Lower lobe of right lung (tissue), 2 donors: Measurements from ENCODE around the gene TIAM1. TPM values are rescaled to one million over a fixed set of nuclear protein-coding genes. Genes with fewer than 3 reads are reported as not detected.

Experiments used
- ATAC-seq, 2 donors: fragments of 200-7000 bp; cut with Tn5 transposase; one replicate each; pipeline ENCODE4 v1.9.1; 2020 to 2022; ENCODE audit warnings: mild to moderate bottlenecking in 2 of 2, moderate library complexity in 2 of 2
- DNase-seq: peaks from one replicate; pipeline ENCODE4 v3.0.0-alpha.2; 2020
- H3K27ac ChIP-seq: fragments of 200-600 bp; one replicate; pipeline ENCODE4 v1.8.0; 2022
- H3K27me3 ChIP-seq: fragments of 200-600 bp; one replicate; pipeline ENCODE4 v1.8.0; 2022; ENCODE audit warnings: low read depth
- H3K36me3 ChIP-seq: fragments of 200-600 bp; one replicate; pipeline ENCODE4 v1.8.0; 2022; ENCODE audit warnings: mild to moderate bottlenecking
- H3K4me1 ChIP-seq: fragments of 200-600 bp; one replicate; pipeline ENCODE4 v1.8.0; 2022
- H3K4me3 ChIP-seq: fragments of 200-600 bp; one replicate; pipeline ENCODE4 v1.8.0; 2022; ENCODE audit warnings: mild to moderate bottlenecking
- H3K9me3 ChIP-seq: fragments of 200-600 bp; one replicate; pipeline ENCODE4 v1.8.0; 2022
- CTCF ChIP-seq: fragments of 200-600 bp; IDR thresholded peaks from one replicate; pipeline ENCODE4 v1.8.0; 2022; ENCODE audit warnings: antibody characterized with exemption, mild to moderate bottlenecking
- intact Hi-C: fragments of 100-400 bp; cut with DNase I; formaldehyde crosslinking; loops from one replicate; pipeline ENCODE4 v1.11.0; 2022
- total RNA-seq: library from RNA; stranded (reverse); fragmentation: NEBNext Ultra II Directional; extraction: Animal tissue kit (Norgen Biotek cat#: 25700); gene quantifications from one replicate; pipeline ENCODE4 v1.2.1, GENCODE V29; 2021
- donor health status: DM: no; HTN: yes; CAD: no; lungs with severe emphysema.

Gene TIAM1
- total RNA-seq, 1 donor from 2014 or later: 45.5 TPM

- no peaks in the 10 kb centered on the region for H3K9me3 ChIP-seq
- no peaks in the 10 kb centered on the region for H3K36me3 ChIP-seq
- DNase-seq (no peak), ATAC-seq (no peak)
- intact Hi-C loops: no loop called here
- H3K4me1 ChIP-seq: no peaks in the 10 kb centered on the region
- no peak overlapping the region for H3K4me3 ChIP-seq
- H3K27ac ChIP-seq: no peak overlapping the region
- no peaks in the 10 kb centered on the region for H3K27me3 ChIP-seq
- no peak for TF ChIP-seq CTCF
Observed at GRCh38 chr21:31072533-31072932, 271.5 kb downstream of the TIAM1 start.
